GM10266 (cell line): ENCODE data around the gene CD3E.

ENCODE experiments used
- DNase-seq: peaks from one replicate; pipeline ENCODE4 v3.0.0; 2012; ENCODE audit errors: extremely low spot score
- CTCF ChIP-seq: IDR thresholded peaks from 2 replicates; pipeline ENCODE4 v1.5.1; 2012; ENCODE audit warnings: mild to moderate bottlenecking, low read depth; ENCODE audit not compliant: control insufficient read depth, insufficient read depth; ENCODE audit errors: missing control alignments

The CD3E gene

GRCh38 chr11:118313242-118313641 lies 8.7 kb downstream of the CD3E start:
- DNase-seq, result no peak
- no peak for TF ChIP-seq CTCF

GRCh38 chr11:118314988-118315411 lies 10.5 kb downstream of the CD3E start:
- no peak for TF ChIP-seq CTCF

GRCh38 chr11:118318124-118318523 lies 13.6 kb downstream of the CD3E start:
- no peak for TF ChIP-seq CTCF
- DNase-seq, result no peak

More at GRCh38 chr11:118314988-118315411, 10.5 kb downstream of the CD3E start:
- no peak for DNase-seq

- TF ChIP-seq CTCF, result no peak
- no peak for DNase-seq
These were observed 14.2 kb downstream of the CD3E start for GRCh38 chr11:118318581-118319336.

- TF ChIP-seq CTCF, result no peak
- no peak for DNase-seq
These were observed 14.8 kb downstream of the CD3E start for GRCh38 chr11:118319337-118319707.

- no peak for DNase-seq
- TF ChIP-seq CTCF, result no peak
These were observed 16.0 kb downstream of the CD3E start for GRCh38 chr11:118320515-118320914.

- TF ChIP-seq CTCF, result no peak
- no peak for DNase-seq
These were observed 17.0 kb downstream of the CD3E start for GRCh38 chr11:118321386-118322082.
